Measurements from ENCODE around the gene PRDM16.

PRDM16 gene

DNA sequence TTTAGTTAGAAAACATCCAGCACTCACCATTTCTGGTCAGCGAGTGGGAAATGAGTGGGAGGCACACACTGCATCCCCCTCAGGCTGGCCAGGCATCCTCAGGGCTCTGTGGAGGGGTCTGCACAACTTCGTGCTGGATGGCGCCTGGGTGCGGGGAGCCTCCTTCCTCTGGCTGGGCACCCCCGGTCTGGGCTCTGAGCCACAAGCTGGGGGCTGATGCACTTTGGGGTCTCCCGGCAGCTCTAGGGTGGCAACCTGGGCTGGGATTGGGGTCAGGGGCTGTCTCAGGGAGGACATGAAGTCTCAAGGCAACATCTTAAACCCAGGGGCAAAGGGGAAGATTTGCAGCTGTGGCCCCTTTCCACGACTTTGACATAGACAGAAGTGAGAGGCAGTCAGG, 23.5 kb downstream of the PRDM16 start:
- Histone ChIP-seq H3K4me1 (ENCODE audit: insufficient read depth, low read length, poor library complexity, severe bottlenecking) (peaks cover 7% of the 10 kb centered on the region), H3K79me2 (ENCODE audit: insufficient read depth, low read length) (peaks cover 71% of the 10 kb centered on the region; the same call in 1 of the 2 replicates), H3K4me3 (ENCODE audit: low read length, poor library complexity, severe bottlenecking) (no peak overlapping the region), H3K9ac (ENCODE audit: low read depth, low read length, poor library complexity, severe bottlenecking) (no peak overlapping the region), H3K4me2 (ENCODE audit: low read depth, low read length, poor library complexity, severe bottlenecking) (no peak overlapping the region), H4K20me1 (ENCODE audit: insufficient read depth, low read length, poor library complexity, severe bottlenecking) (no peaks in the 10 kb centered on the region), H3K9me3 (ENCODE audit: insufficient read depth, low read depth, low read length) (no peaks in the 10 kb centered on the region), H3K9me2 (replicated peaks; ENCODE audit: low read depth, low read length) (no peaks in the 10 kb centered on the region), H3K36me3 (ENCODE audit: insufficient read depth, low read length) (no peaks in the 10 kb centered on the region), H3K27me3 (ENCODE audit: insufficient read depth, low read length, poor library complexity, severe bottlenecking) (no peaks in the 10 kb centered on the region), H3F3A (ENCODE audit: low read depth) (no peaks in the 10 kb centered on the region), H2AFZ (ENCODE audit: low read length) (no peak overlapping the region)
- TF ChIP-seq EZH2phosphoT487 (IDR thresholded peaks at IDR 0.05; ENCODE audit: borderline replicate concordance) (no peak), CTCF (conservative IDR thresholded peaks at IDR 0.05; ENCODE audit: low read length) (no peak)

DNA sequence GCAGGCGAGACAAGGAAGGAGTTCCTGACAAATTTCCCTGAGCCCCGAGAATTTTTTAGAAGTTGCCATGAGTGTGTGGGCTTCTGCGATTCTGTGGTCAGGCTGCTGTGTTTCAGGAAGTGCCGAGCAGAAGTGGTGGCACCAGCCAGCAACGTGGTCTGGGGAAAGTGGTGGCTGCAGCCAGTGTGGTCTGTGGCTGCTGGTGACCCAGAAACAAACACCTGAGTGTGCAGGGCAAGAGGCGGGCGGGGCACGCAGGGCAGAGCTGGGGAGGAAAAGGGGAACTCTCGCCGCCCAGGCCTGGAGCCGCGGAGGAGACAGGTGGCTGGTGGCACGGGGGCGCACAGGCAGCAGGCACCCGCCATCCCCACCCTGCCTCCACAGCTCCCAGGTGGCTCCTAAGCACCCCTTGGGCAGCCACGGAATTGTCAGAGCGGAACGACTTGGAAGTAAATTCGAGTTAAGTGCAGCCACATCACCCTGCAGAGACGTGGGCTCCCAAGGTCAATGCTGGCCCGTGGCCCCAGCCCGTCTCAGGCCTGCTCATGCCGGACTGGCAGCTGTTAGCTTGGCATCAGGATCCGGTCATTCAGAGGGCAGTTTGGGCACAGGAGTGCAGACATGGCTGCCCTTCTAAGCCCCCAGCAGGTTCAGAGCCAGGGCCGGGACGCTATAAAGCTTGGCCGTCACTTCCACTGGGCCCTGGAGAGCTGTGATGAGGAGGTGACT, 25.1 kb downstream of the PRDM16 start:
- peaks cover 5% of the 10 kb centered on the region for H4K20me1 ChIP-seq (ENCODE audit: insufficient read depth, low read length, poor library complexity, severe bottlenecking)
- H3K9ac ChIP-seq (ENCODE audit: low read depth, low read length, poor library complexity, severe bottlenecking) = no peak overlapping the region
- no peaks in the 10 kb centered on the region for H3F3A ChIP-seq (ENCODE audit: low read depth)
- no peaks in the 10 kb centered on the region for H3K9me2 ChIP-seq (replicated peaks; ENCODE audit: low read depth, low read length)
- peaks cover 7% of the 10 kb centered on the region for H3K4me1 ChIP-seq (ENCODE audit: insufficient read depth, low read length, poor library complexity, severe bottlenecking)
- no peak overlapping the region for H2AFZ ChIP-seq (ENCODE audit: low read length)
- no peaks in the 10 kb centered on the region for H3K36me3 ChIP-seq (ENCODE audit: insufficient read depth, low read length)
- no peak overlapping the region for H3K4me2 ChIP-seq (ENCODE audit: low read depth, low read length, poor library complexity, severe bottlenecking)
- no peaks in the 10 kb centered on the region for H3K27me3 ChIP-seq (ENCODE audit: insufficient read depth, low read length, poor library complexity, severe bottlenecking)
- peaks cover 65% of the 10 kb centered on the region; the same call in 1 of the 2 replicates for H3K79me2 ChIP-seq (ENCODE audit: insufficient read depth, low read length)
- no peak overlapping the region for H3K4me3 ChIP-seq (ENCODE audit: low read length, poor library complexity, severe bottlenecking)
- H3K9me3 ChIP-seq (ENCODE audit: insufficient read depth, low read depth, low read length) = no peaks in the 10 kb centered on the region
- TF ChIP-seq EZH2phosphoT487 (IDR thresholded peaks at IDR 0.05; ENCODE audit: borderline replicate concordance) (no peak), CTCF (conservative IDR thresholded peaks at IDR 0.05; ENCODE audit: low read length) (no peak)

- H3K9ac ChIP-seq (ENCODE audit: low read depth, low read length, poor library complexity, severe bottlenecking) = no peak overlapping the region
- H3K4me1 ChIP-seq (ENCODE audit: insufficient read depth, low read length, poor library complexity, severe bottlenecking) = peaks cover 7% of the 10 kb centered on the region
- no peak overlapping the region for H2AFZ ChIP-seq (ENCODE audit: low read length)
- no peaks in the 10 kb centered on the region for H3K36me3 ChIP-seq (ENCODE audit: insufficient read depth, low read length)
- TF ChIP-seq EZH2phosphoT487 (IDR thresholded peaks at IDR 0.05; ENCODE audit: borderline replicate concordance) (no peak), CTCF (conservative IDR thresholded peaks at IDR 0.05; ENCODE audit: low read length) (no peak)
- H3K4me3 ChIP-seq (ENCODE audit: low read length, poor library complexity, severe bottlenecking) = no peak overlapping the region
- H3K27me3 ChIP-seq (ENCODE audit: insufficient read depth, low read length, poor library complexity, severe bottlenecking) = no peaks in the 10 kb centered on the region
- H3K4me2 ChIP-seq (ENCODE audit: low read depth, low read length, poor library complexity, severe bottlenecking) = no peak overlapping the region
- peaks cover 5% of the 10 kb centered on the region for H4K20me1 ChIP-seq (ENCODE audit: insufficient read depth, low read length, poor library complexity, severe bottlenecking)
- H3K79me2 ChIP-seq (ENCODE audit: insufficient read depth, low read length) = peaks cover 62% of the 10 kb centered on the region; the same call in 1 of the 2 replicates
- no peaks in the 10 kb centered on the region for H3F3A ChIP-seq (ENCODE audit: low read depth)
- H3K9me2 ChIP-seq (replicated peaks; ENCODE audit: low read depth, low read length) = no peaks in the 10 kb centered on the region
- H3K9me3 ChIP-seq (ENCODE audit: insufficient read depth, low read depth, low read length) = no peaks in the 10 kb centered on the region
Measured at GRCh38 chr1:3094863-3095780, 26.1 kb downstream of the PRDM16 start.
